ENCODE results near the gene RND1.

Gene RND1

DNA sequence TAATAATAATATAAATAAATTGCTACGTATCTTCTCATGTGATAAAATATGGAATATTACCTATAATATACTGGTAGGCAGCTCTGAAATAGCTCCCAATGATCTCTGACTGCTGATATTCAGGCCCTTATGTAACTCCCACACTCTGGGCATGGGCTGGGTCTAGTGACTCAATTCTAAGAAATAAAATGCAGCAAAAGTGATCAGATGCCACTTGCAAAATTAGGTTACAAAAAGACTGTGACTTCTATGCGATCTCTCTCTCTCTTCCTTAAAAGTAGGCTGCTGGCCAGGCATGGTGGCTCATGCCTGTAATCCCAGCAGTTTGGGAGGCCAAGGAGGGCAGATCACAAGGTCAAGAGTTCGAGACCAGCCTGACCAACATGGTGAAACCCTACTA is 57.7 kb downstream of the RND1 start:
- H3K4me3 ChIP-seq (ENCODE audit: low read length) = no peak overlapping the region
- no peak for DNase-seq (ENCODE audit: low read depth)
- TF ChIP-seq, protein P1, sequence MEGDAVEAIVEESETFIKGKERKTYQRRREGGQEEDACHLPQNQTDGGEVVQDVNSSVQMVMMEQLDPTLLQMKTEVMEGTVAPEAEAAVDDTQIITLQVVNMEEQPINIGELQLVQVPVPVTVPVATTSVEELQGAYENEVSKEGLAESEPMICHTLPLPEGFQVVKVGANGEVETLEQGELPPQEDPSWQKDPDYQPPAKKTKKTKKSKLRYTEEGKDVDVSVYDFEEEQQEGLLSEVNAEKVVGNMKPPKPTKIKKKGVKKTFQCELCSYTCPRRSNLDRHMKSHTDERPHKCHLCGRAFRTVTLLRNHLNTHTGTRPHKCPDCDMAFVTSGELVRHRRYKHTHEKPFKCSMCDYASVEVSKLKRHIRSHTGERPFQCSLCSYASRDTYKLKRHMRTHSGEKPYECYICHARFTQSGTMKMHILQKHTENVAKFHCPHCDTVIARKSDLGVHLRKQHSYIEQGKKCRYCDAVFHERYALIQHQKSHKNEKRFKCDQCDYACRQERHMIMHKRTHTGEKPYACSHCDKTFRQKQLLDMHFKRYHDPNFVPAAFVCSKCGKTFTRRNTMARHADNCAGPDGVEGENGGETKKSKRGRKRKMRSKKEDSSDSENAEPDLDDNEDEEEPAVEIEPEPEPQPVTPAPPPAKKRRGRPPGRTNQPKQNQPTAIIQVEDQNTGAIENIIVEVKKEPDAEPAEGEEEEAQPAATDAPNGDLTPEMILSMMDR (IDR thresholded peaks at IDR 0.05; ENCODE audit: insufficient read depth, low read depth, low read length, missing control alignments) = no peak
